DOHH2 (cell line): ENCODE results near the gene SCIN.

Experiments
- EZH2phosphoT487 ChIP-seq: fragments of 200-600 bp; sonication (generic); IDR thresholded peaks from 2 replicates; pipeline ENCODE4 v1.6.1; 2017; ENCODE audit warnings: borderline replicate concordance, mild to moderate bottlenecking, antibody characterized with exemption, low read length, moderate library complexity, mixed read lengths
- TF ChIP-seq, protein P1 (sequence below): fragments of 200-600 bp; sonication (generic); IDR thresholded peaks from one replicate; pipeline ENCODE4 v1.5.1; 2014; ENCODE audit warnings: antibody characterized with exemption, mild to moderate bottlenecking, low read depth, low read length; ENCODE audit not compliant: poor library complexity, severe bottlenecking

- TF ChIP-seq, protein P1, sequence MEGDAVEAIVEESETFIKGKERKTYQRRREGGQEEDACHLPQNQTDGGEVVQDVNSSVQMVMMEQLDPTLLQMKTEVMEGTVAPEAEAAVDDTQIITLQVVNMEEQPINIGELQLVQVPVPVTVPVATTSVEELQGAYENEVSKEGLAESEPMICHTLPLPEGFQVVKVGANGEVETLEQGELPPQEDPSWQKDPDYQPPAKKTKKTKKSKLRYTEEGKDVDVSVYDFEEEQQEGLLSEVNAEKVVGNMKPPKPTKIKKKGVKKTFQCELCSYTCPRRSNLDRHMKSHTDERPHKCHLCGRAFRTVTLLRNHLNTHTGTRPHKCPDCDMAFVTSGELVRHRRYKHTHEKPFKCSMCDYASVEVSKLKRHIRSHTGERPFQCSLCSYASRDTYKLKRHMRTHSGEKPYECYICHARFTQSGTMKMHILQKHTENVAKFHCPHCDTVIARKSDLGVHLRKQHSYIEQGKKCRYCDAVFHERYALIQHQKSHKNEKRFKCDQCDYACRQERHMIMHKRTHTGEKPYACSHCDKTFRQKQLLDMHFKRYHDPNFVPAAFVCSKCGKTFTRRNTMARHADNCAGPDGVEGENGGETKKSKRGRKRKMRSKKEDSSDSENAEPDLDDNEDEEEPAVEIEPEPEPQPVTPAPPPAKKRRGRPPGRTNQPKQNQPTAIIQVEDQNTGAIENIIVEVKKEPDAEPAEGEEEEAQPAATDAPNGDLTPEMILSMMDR: no peak
- no peak for TF ChIP-seq EZH2phosphoT487
These were observed 99.6 kb downstream of the SCIN start for GRCh38 chr7:12670000-12670729.
